Fibroblast of lung (primary cell): Measurements from ENCODE around the gene METTL18. TPM values are rescaled to one million over a fixed set of nuclear protein-coding genes. Genes with fewer than 3 reads are reported as not detected.

Experiments
- DNase-seq, 2 donors: peaks; one replicate each; pipeline versions ENCODE4 v3.0.0 to v3.0.0-alpha.2; 2010; ENCODE audit warnings: low read depth in 2 of 2
- H2AFZ ChIP-seq: 2 replicates; pipeline ENCODE4 v1.5.1; 2012; ENCODE audit warnings: low read length, control low read depth, inconsistent platforms
- H3K27ac ChIP-seq: 2 replicates; pipeline ENCODE4 v1.5.1; 2011; ENCODE audit warnings: low read length, control low read depth; ENCODE audit not compliant: insufficient read depth
- H3K27me3 ChIP-seq: 2 replicates; pipeline ENCODE4 v1.5.1; 2011; ENCODE audit warnings: mild to moderate bottlenecking, low read length; ENCODE audit not compliant: control insufficient read depth, insufficient read depth
- H3K36me3 ChIP-seq: 2 replicates; pipeline ENCODE4 v1.5.1; 2011; ENCODE audit warnings: low read length; ENCODE audit not compliant: control insufficient read depth, insufficient read depth
- H3K4me1 ChIP-seq: 2 replicates; pipeline ENCODE4 v1.5.1; 2011; ENCODE audit warnings: low read length; ENCODE audit not compliant: control insufficient read depth, insufficient read depth; ENCODE audit errors: extremely low read depth
- H3K4me2 ChIP-seq: 2 replicates; pipeline ENCODE4 v1.5.1; 2011; ENCODE audit warnings: low read length, control low read depth; ENCODE audit not compliant: insufficient read depth; ENCODE audit errors: extremely low read depth
- H3K4me3 ChIP-seq, 4 experiments: fragments of 200-600 bp in 1 of 4; sonication (generic) in 1 of 4; replicated peaks in 1 of 4; 2 replicates each; pipeline ENCODE4 v1.5.1; 2011 to 2016; ENCODE audit warnings: low read length in 4 of 4, low read depth in 3 of 4, mild to moderate bottlenecking in 3 of 4, control low read depth in 2 of 4, inconsistent platforms in 1 of 4, mixed read lengths in 1 of 4; ENCODE audit not compliant: insufficient read depth in 1 of 4; ENCODE audit errors: control extremely low read depth in 1 of 4
- H3K79me2 ChIP-seq: 2 replicates; pipeline ENCODE4 v1.5.1; 2012; ENCODE audit warnings: mild to moderate bottlenecking, low read length, inconsistent platforms; ENCODE audit not compliant: control insufficient read depth, insufficient read depth
- H3K9ac ChIP-seq: 2 replicates; pipeline ENCODE4 v1.5.1; 2011; ENCODE audit warnings: mild to moderate bottlenecking, low read length, control low read depth; ENCODE audit not compliant: insufficient read depth
- H3K9me3 ChIP-seq: 2 replicates; pipeline ENCODE4 v1.5.1; 2012; ENCODE audit warnings: low read depth, low read length; ENCODE audit not compliant: control insufficient read depth, insufficient read depth
- H4K20me1 ChIP-seq: 2 replicates; pipeline ENCODE4 v1.5.1; 2011; ENCODE audit warnings: low read length; ENCODE audit not compliant: control insufficient read depth, insufficient read depth; ENCODE audit errors: extremely low read depth
- EZH2 ChIP-seq: IDR thresholded peaks from 2 replicates; pipeline ENCODE4 v1.5.1; 2012; ENCODE audit warnings: low read length, control low read depth, mild to moderate bottlenecking; ENCODE audit errors: missing control alignments
- polyA plus RNA-seq, 2 donors: library from polyadenylated mRNA; depleted of rRNA in 1 of 2; stranded (reverse) in 1 of 2; unstranded in 1 of 2; fragments of >200 nt; gene quantifications; 2 replicates each; pipeline ENCODE4 v1.2.1, GENCODE V29; 2011 to 2012; ENCODE audit warnings: missing spikeins in 1 of 2
- total RNA-seq: library from RNA; depleted of rRNA; stranded (reverse); fragments of >200 nt; gene quantifications from 2 replicates; pipeline ENCODE4 v1.2.1, GENCODE V29; 2014
- TF ChIP-seq, protein P1 (sequence below), 2 donors: IDR thresholded peaks in 1 of 2; conservative IDR thresholded peaks in 1 of 2; 1 replicate in 1 of 2; 2 replicates in 1 of 2; pipeline ENCODE4 v1.5.1; 2011 to 2012; ENCODE audit warnings: low read length in 2 of 2, control low read depth in 1 of 2, inconsistent platforms in 1 of 2, low read depth in 1 of 2, mild to moderate bottlenecking in 1 of 2

METTL18 gene
- total and polyA plus RNA-seq, 2 donors (not counting 1 experiment from before 2014, with no cell fraction given), result 5.3 to 10.9 TPM

DNA sequence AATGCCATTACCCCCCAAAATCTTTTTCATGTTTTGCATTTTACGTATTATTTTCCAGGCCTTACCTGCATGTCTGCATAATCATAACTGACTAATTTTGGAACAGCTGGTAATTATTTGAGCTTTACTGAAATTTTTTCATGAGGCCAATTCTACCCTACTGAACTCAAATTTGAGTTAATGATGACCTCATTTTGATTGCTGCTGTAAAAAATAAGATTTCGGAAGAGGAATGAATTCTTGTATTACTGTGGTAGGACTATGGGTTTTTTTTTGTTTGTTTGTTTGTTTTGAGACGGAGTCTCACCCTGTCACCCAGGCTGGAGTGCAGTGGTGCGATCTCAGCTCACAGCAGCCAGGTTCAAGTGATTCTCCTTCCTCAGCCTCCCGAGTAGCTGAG is 2.6 kb upstream of the METTL18 start:
- Histone ChIP-seq H3K4me1 (no peaks in the 10 kb centered on the region), H3K9me3 (no peaks in the 10 kb centered on the region), H3K27me3 (no peaks in the 10 kb centered on the region), H2AFZ (no peak overlapping the region), H3K79me2 (peaks cover 8% of the 10 kb centered on the region), H3K4me3 (no peak overlapping the region), H3K9ac (no peak overlapping the region), H3K4me2 (no peak overlapping the region), H3K36me3 (no peaks in the 10 kb centered on the region), H4K20me1 (no peaks in the 10 kb centered on the region), H3K27ac (no peak overlapping the region)
- TF ChIP-seq EZH2, result no peak
- TF ChIP-seq, protein P1, sequence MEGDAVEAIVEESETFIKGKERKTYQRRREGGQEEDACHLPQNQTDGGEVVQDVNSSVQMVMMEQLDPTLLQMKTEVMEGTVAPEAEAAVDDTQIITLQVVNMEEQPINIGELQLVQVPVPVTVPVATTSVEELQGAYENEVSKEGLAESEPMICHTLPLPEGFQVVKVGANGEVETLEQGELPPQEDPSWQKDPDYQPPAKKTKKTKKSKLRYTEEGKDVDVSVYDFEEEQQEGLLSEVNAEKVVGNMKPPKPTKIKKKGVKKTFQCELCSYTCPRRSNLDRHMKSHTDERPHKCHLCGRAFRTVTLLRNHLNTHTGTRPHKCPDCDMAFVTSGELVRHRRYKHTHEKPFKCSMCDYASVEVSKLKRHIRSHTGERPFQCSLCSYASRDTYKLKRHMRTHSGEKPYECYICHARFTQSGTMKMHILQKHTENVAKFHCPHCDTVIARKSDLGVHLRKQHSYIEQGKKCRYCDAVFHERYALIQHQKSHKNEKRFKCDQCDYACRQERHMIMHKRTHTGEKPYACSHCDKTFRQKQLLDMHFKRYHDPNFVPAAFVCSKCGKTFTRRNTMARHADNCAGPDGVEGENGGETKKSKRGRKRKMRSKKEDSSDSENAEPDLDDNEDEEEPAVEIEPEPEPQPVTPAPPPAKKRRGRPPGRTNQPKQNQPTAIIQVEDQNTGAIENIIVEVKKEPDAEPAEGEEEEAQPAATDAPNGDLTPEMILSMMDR (conservative IDR thresholded peaks at IDR 0.05 in 1 of 2, IDR thresholded peaks at IDR 0.05 in 1 of 2; ENCODE audit: low read depth in 1 of 2, low read length in 2 of 2), result no peak
- no peak for DNase-seq

DNA sequence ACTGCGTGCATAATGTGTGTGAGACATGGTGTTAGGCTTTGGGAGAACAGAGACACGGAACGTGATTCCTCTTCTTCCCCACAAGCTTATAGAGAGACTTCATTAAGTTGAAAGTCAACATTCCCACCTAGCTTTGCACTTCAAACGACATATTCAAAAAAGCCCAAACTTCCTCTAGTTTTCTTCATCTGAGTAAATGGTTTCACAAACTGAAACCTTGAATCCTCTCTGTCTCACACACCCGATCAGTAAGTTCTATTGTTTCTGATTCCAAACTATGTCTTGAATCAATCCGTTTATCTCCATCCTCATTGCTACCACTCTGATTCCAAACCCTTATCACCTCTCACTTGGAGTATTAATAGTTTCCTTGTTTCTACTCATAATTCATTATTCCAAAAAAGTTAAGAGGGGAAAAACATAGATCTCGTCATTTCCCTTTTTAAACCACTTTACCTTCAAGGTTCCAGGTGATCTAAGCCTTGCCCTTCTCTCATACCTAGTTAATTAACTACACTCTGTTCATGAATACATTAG is 1.6 kb upstream of the METTL18 start:
- Histone ChIP-seq H3K4me1 (no peaks in the 10 kb centered on the region), H2AFZ (no peak overlapping the region), H3K4me3 (peak overlapping the region in 1 of 4 experiments; percentile 7), H3K27me3 (no peaks in the 10 kb centered on the region), H3K4me2 (peak overlapping the region; percentile 67), H3K9ac (no peak overlapping the region), H3K36me3 (no peaks in the 10 kb centered on the region), H3K9me3 (no peaks in the 10 kb centered on the region), H3K27ac (no peak overlapping the region), H3K79me2 (peaks cover 8% of the 10 kb centered on the region), H4K20me1 (no peaks in the 10 kb centered on the region)
- TF ChIP-seq, protein P1 (conservative IDR thresholded peaks at IDR 0.05 in 1 of 2, IDR thresholded peaks at IDR 0.05 in 1 of 2; ENCODE audit: low read depth in 1 of 2, low read length in 2 of 2), result no peak
- TF ChIP-seq EZH2, result no peak
- DNase-seq, result no peak

DNA sequence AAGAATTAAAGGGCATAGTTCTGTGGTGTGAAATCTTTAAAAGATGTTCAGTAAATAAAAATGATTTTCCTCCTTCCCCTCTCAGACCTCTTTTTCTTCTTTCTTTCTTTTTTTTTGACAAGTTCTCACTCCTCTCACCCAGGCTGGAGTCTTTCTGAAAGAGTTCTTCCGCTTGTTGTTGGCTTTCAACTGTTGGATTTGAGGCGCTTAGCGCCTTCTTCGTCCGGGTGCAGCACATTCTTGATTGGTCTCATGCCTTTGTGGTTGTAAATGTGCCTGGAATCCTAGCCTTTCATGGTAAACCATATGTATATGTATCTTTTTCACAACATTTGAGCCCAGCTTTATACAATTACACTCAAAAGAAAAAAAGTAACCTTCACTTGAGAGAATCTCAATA is 980 bp upstream of the METTL18 start:
- Histone ChIP-seq H3K4me3 (peak overlapping the region; percentile 79 to 98 (median 92)), H4K20me1 (no peaks in the 10 kb centered on the region), H3K9me3 (no peaks in the 10 kb centered on the region), H3K27ac (no peak overlapping the region), H3K27me3 (no peaks in the 10 kb centered on the region), H3K9ac (no peak overlapping the region), H3K79me2 (peaks cover 8% of the 10 kb centered on the region), H2AFZ (peak overlapping the region; percentile 98), H3K4me1 (no peaks in the 10 kb centered on the region), H3K36me3 (no peaks in the 10 kb centered on the region), H3K4me2 (peak overlapping the region; percentile 67)
- no peak for TF ChIP-seq EZH2
- TF ChIP-seq, protein P1 (conservative IDR thresholded peaks at IDR 0.05 in 1 of 2, IDR thresholded peaks at IDR 0.05 in 1 of 2; ENCODE audit: low read depth in 1 of 2, low read length in 2 of 2), result no peak
- peak in 1 of 2 donors; percentile 20 for DNase-seq
